GM19463 (cell line): Measurements from ENCODE around the gene KLF16.

ENCODE experiments used
- ATAC-seq: cut with Tn5 transposase; IDR thresholded peaks from one replicate; pipeline ENCODE4 v1.9.1; 2021; ENCODE audit warnings: mild to moderate bottlenecking, moderate library complexity; ENCODE audit not compliant: unreplicated experiment

Gene KLF16

DNA sequence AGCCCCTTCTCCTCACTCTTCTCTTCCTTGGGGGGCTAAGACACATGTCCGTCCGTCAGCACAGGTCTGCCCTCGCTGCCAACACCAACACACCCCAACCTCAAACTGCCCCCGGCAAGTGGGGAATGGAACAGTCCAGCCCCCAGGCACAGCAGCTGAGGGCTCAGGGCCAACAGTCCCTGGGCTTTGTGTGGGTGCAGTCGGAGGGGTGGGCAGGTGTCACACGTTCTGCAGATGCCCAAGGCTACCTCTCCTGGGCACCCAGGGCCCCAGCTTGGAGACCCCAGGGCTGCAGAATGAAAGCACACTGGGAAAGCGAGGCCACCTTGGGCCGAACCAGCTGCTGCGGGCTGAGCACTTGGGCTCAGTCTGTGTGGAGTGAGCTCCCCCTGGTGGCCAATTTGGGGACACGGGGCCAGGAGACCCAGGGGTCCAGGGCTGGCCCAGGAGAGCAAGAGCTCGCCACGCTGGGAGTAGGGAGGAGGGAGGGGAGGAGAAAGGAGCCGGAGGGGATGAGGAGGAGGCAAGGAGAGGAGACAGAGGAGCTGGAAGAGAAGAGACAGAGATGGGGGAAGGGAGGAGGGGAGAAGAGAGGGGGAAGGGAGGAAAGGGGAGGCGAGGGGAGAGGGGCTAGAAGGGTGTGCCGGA, 37.3 kb downstream of the KLF16 start:
- ATAC-seq, result no peak

DNA sequence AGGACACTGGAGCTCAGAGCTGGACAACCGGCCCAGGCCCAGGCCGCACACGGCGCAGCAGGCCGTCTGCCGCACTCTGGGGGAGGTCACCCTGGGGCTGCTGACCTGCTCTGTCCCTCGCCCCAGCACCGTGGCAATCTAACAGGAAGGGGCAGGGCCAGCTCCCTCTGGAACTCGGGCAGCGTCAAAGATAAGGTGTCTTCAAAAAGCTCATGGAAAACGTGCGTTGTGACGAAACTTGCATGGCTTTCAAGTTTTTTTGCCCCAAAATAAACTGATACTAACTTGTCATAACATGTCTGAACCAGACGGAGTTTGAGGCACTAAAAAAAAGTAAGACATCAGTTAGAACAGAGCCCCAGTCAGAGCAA, 39.1 kb downstream of the KLF16 start:
- no peak for ATAC-seq

DNA sequence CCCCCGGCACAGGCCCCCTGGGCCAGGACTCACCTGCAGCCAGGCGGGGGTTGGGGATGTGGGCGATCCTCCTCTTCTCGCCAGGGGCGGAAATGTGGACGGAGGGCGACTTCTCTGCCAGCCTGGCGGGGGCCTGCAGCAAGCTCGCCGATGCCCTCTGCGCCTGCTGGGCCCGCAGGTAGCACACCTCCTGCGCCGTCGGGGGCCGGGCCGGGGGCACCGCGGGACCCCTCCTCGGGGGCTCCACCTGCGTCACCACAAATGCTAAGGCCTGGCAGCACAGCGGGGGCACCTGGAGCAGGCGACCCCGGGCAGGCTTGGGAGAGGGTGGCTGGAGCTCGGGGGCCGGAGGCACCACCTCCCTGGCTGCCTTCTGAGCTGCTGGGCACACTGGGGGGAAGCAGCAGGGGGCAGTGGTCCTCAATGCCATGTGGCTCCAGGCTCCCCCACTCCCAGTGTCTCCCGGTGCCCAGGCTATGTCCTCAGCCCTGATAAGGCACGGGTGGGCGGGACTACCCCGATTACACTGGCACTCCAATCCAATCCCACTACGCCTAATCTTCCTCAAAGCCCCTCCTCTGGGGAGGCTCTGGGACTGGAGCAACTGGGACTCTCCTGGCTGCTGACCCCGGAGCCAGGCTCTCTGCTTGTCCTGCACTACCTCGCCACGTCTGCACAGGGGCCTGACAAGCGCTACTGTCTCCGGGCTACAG, 39.7 kb downstream of the KLF16 start:
- no peak for ATAC-seq

DNA sequence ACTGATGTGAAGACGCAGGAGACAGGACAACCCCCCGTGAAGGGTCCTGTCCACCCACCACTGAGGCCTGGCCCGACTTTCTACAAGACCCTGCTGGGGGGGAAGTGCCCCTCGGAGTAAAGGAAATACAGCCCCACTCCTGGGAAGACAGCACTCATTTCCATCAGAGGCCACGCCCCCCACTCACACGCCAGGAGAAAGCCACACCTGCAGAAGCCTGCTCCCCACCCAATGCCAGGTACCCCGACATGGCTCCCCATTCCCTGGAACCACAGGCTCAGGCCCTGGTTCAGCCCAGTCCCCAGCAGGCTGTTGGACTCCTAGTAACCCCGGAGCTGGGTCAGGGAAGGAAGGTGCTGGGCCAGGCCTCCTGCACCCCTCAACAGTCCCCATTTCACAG, 40.4 kb downstream of the KLF16 start:
- no peak for ATAC-seq

DNA sequence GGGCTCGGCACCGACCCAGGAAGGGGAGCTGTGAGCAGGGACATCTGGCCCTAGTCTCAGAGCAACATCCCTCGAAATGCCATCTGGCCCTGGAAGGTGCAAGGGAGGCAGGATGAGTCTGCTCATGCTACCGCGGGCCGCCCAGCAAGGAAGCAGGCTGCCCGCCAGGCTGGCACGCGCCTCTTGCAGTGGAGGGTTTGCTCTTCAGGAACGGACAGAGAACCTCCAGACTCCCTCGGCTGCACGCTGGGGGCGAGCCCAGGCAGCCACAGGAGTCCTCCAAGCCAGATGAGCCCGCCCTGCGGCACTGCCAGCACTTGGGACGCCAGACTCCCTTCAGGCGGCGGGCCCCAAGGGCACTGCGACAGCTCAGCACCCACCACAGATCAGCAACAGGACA, 41.2 kb downstream of the KLF16 start:
- ATAC-seq, result no peak

DNA sequence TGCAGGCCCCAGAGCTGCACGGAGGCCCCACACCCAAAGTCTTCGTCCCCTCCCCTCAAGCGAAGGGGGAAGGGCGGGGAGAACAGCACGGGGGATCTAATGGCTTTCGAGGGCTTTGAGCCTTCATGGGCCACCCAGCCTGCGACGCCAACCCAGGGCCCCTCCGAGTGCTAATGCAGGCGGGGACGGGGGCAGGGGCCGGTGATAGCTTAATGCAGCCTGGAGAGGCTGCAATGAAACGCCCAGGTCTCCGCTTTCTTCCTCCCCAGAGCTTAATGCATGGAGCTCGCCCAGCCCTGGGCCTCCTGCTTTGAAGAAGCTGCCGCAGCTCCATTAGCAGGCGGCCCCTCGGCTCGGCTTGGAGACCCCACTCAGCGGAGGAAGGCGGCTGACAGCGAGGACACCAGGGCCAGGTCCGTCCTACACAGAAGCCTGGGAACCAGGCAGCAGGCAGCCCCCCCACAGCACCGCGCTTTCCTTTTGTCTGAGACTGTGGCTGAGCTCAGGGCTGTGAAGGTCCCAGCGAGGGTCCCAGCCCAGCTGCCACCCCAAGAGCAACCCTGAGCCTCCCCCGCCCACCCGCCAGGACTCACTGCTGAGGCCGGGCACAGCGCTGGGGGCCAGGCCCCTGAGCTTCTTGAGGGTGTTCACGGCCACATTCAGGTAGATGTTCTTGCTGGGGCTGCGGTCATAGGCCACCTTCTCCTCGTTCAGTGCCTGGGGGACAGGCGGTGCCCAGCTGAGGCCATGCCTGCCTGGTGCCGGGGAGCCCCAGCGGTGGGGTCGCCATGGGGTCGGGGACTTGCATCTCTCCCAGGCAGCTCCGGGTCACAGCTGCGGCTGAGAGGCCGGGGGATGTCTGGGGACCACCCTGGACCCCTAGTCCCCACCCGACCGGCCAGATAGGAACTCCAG, 43.8 kb downstream of the KLF16 start:
- ATAC-seq, result no peak

DNA sequence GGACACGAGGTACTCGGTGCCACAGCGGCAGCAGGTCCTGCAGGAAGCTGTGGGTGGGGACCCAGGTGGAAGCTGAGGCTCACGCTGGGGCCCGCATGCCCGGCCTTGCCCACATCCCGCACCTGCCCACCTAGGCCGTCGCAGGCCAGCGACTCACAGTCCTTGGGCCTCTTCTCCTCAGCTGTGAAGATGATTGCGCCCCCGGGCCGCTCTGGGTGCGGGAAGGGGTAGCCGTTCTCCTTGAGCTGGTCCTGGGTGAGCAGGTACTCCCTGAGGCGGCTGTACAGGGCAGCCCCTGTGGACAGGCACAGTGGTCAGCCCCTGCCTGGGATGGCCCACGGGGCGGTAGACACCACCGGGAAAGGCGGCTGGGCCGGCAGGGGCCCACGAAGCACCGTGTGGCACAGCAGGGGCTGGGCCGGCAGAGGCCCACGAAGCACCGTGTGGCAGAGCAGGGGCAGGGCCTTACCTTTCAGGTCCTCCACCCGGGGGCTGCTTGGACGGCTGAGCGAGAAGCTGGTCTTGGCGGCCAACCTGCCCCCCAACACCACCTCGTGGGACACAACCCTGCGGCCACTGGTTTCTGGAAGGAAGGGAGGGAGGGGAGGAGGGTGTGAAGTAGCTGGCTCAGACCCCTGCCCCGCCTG, 44.7 kb downstream of the KLF16 start:
- no peak for ATAC-seq

DNA sequence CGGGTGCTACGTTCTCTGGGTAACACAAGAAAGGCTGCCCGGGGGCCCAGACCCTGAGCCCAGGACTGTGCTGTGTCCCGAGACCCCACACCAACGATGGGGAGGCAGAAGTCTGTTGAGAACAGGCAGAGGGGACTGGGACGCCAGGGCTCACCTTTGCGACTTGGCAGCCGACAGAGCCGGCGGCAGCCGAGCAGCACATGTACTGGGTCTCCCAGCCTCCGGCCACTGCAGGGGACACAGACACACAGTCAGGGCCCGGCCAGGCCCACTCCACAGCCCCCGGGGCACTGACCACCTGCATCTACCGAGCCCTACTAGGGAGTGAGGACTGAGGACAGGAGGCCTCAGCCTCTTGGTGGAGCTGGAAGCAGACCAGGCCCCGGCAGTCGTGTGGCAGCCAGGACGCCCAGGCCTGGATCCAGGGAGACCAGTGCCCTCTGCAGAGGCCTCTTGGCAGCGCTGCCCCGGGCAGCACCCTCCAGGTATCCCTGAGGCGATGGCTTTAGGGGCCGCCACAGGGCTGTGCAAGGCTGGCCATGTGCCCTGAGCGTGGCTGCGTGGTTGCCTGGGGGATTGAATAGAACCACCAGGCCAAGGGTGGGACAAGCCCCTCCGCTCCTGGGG, 45.7 kb downstream of the KLF16 start:
- no peak for ATAC-seq

DNA sequence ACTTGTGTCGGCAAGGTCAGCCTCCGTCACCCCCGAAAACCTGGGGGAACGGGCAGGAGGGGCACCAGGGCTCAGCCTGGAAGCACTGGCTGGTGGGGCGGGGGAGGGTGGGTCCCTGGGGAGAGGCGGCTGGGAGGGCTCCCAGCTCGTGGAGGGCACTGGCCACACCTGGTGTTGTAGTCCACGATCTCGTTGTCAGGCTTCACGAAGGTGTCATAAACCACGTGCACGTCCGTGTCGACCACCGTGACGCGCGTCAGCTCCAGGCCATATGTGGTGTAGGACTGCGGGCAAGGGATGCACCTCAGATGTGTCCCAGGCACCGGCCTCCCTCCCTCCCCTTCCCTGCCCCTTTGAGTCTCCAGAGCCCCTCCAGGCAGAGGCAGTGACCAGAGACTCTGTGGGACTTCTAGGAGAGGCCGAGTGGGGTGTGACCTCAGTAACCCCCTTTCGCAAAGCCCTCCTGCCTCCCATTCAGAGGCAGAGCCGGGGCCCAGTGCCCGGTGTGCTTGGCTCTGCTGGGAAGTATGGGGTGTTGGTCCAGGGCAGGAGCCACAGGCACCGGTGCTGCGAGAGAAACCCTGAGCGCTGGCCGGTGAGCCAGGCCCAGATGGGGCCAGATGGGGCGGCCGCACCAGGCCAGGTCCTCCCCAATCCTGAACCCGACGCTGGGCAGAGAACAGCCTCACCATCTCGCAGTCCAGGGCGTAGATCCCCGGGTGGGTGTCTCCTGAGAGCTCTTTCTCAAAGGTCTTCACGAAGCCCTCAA, 46.7 kb downstream of the KLF16 start:
- ATAC-seq, result no peak

DNA sequence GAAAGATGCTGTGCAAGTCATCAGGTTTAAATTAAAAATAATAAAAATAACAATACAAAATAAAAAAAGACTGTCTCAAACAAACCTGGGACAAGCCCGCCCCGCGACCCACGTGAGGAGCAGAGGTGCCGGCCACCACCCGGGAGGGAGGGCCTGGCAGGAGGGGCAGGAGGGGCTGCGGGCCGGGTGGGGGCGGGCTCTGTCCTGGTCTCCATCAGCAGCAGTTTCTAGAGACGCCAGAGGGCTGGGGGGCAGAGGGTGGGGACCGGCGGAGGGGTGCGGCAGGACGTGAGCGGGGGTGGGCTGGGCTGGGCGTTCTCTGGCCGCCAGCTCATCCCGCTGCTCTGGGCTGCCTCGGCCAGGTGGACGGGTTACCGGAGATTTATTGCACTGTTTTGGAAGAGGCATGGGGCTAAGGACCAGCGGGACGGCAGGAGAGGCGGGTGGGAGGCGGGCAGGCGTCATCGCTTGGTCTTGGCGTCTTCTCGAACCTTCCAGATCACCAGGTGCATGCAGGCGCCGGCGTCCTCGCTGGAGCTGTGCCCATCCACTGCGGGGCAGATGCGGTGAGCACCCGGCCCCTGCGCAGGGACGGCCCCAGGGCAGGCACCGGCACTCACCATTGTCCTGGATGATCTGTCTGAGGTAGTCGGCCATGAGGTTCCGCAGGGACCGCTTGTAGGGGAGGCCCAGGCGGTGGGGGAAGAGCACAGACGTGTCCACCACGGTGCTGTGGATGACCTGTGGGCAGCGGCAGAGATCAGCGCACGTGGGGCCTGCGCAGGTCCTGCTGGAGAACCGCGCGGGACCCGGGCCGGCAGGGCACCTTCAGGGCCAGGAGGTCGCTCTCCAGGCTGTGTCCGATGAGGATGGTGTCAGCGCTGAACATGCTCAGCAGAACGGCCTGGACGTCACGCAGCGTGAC, 47.5 kb downstream of the KLF16 start:
- ATAC-seq, result no peak

DNA sequence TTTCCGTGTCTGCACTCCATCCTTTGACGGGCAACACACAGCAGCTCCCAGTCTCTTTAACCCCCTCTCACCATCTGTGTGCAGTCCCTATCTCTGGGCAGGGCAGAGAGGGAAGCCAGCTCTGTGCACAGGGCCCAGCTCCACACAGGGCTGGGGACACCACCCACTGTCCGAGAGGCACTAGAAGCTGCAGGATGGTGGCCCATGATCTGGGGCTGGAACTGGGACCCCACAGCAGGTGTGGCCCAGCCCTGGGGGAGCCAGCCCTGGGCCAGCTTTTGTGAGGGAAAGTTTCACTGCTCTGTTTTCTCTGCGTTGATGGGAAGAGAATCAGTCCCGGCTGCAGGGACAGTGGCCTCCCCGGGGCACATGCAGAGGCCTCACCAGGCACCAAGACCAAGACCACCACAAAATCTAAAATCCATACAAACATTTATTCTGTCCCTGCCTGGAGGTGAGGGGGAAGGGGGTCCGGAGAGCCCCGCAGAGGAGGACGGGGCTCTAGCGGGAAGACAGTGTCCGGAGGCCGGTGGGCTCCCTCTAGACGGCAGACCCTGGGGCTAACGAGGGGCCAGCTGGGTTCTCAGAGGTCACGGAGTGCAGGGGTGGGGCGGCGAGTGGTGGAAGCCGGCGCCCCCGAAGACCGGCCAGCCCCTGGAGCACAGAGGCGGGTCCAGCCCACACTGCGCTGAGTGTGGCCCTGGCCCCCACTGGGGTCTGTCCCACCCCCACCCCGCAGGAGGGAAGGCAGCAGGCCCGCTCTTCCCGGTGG, 48.4 kb downstream of the KLF16 start:
- ATAC-seq, result no peak

DNA sequence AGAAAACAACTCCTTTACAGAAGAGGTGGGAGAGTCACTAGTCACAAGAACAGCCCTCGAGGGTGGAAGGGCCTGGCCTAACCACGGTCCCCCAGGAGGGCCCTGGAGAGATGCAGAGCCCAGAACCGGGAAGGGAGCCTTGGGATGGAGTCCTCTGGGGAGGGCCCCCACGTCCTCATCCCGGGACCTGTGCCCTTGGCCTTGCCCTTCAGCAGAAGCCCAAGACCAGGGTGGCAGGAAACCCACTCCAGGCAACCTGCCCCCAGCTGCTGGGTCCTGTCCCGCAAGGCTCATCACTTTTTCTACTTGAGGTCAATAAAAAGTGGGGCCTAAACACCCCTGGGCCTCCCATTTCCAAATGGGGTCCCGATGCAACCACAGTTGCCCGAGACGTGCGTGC, 49.0 kb downstream of the KLF16 start:
- ATAC-seq, result no peak

DNA sequence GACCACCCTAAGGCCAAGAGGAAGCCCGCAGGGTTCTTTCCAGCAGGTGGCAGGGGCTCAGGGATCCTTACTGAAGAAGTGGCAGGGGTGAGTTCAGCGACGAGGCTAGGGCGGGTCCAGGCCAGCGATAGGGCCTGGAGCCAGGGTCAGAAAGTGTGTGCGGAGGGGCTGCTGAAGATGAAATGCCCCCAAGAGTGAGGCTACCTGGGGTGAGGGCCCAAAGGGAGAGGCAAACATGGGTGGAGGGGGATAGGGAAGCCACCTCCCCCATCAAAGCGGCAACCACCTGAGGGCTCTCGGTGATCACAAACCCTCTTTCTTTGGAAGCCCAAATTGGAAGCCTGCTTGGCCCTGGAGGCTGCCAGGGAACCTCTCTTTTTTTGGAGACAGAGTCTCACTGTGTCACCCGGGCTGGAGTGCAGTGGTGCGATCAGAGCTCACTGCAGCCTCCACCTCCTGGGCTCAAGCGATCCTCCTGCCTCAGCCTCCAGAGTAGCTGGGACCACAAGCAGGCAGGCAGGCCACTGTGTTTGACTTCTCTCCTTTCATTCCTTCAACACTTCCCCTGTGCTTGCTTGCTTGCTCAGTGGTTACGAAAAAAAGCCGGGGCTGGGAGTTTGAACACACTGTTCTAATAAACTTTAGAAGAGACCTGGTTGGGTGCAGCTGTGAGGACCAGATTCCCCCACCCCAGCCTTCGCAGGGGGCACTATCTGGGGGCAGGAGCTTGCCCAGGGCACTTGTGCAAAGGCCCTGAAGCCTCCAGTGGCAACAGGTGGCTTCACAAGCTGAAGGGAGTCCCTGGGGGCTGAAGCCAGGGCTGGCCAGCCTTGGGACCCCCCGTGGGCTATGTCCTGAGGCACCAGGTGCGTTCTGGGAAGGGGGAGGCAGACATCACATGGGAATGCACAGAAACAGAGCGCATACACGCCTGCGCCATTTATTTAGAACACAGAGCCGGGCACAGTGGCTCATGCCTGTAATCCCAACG, 49.9 kb downstream of the KLF16 start:
- ATAC-seq, result no peak

DNA sequence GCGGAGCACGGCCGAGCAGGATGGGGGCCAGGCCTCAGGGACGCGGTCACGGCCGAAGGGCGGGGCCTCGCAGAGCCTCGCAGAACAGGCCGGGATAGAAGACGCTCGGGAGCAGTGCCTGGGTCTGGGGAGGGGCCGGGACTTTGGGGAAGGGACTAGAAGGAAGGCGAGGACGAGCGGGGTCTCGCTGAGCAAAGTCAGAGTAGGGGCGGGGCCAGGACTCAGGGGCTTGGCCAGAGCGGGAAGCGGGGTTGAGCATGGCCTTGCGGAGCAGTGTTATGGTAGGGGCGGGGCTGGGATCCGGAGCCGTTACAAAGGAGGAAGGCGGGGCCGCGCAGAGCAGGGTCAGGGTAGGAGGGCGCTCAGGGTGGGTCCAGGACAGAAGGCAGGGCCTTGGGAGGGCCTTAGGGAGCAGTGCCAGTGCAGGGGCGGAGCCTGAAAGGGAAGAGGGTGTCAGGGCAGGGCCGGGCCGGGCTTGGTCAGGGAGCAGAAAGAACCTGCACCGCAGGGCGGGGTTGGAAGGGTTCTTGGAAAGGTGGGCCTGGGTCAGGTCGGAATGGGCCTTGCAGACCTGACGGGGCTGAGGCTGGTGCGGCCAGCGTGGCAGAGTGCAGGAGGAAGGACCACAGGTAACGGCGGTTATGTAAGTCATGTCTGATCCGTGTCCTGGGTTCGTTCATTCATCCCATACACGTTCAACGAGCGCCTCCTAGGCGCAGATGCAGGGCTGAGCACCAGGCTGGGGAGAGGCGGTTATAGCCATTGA, 50.8 kb downstream of the KLF16 start:
- ATAC-seq, result peak; percentile 78

DNA sequence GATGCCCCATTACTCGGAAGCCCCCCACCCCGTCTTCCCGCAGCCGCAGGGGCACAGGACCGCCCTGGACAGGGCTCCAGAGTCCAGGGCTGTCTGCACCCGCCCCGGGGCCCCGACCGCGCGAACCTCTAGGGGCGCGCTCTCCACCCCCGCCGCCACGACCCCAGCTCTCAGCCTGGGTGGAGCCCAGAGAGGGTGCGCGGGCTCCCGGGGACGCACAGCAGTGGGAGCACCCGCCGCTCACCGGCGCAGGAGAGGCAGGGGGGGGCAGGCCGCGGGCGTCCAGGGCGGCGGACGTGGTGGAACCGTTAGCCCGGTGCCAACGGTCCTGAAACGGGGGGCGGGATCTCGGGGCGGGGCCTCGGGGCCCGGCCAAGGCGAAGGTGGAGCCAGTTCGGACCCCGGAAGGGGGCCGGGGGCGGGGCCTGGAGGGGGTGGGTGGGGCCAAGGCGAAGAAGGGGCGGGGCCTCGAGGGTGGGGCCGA, 51.4 kb downstream of the KLF16 start, which contains the start of gene ATP8B3:
TSS of gene ATP8B3 (minus strand) at position 335 of the 484 bp plus-strand sequence. CDS start 540 bp downstream, outside the sequence.
- peak; percentile 21 for ATAC-seq

DNA sequence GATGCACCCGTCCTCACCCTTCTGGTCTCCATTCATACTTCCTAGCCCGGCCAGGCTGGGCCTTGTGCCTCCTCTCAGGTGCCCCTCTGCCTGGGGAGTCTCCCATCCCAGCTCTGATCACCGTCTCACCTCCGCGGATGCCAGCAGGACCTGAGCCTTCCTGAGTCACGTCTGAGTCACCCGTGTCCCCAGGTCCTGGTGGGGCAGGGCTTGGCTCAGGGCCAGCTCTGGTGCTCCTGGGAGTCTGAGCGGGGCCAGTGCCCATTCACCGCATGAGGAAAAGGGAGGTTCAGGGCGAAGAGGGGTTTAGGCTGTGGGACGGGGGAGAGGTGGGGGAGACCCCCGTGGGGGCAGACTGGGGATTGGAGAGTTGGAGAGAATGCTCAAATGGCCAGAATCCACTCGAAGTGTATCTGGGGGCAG, 51.9 kb downstream of the KLF16 start:
- ATAC-seq, result no peak
